ENCODE data around the gene SEMA6A.

SEMA6A gene

DNA sequence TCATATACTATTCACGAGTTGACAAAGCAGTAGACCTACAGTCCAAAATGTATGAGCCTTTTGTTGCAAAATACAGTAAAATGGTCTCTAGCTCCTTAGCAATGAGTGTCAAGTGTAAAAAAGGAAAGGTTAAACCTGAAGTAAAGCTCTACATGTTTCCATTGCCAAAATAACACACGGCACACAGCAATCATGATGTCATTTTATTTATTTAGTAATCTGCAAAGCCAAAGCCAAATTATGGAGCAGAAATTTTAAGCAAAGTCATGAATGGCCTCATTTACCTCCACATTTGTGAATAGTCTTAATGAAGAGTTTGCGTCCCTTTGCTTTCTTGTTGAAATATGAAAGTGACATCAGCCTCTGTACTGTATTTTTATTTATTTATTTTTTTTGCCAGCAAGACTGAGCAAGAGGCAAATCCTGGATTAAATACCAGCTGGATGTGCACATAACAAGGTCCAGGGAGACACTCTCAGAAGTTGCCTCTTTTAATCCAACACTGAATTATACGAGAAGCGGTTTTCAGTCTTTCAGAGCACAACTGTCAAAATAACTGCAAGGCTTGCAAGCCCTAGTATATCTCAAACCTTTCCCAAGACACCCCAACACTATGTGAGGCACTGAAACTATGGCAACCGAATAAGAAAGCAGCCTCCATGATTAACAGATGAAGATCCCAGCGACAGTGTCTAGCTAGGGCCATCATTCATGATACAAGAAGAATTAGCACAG, 9.7 kb downstream of the SEMA6A start:
- H3K27ac ChIP-seq (ENCODE audit: low read length, poor library complexity, severe bottlenecking): no peak overlapping the region
- H2BK15ac ChIP-seq (ENCODE audit: low read depth, poor library complexity, severe bottlenecking): no peak overlapping the region
- peaks cover 0 to 10% of the 10 kb centered on the region in 2 experiments for H3K27me3 ChIP-seq (ENCODE audit: control insufficient read depth in 1 of 2, insufficient read depth in 1 of 2, low read length in 2 of 2)
- DNase-seq: no peak
- H2AFZ ChIP-seq (ENCODE audit: low read depth, low read length): no peak overlapping the region
- no peak overlapping the region for H3K4ac ChIP-seq (ENCODE audit: low read depth in 1 of 2, low read length in 2 of 2)
- no peak overlapping the region for H2BK5ac ChIP-seq (ENCODE audit: low read depth, low read length, poor library complexity, severe bottlenecking)
- no peak overlapping the region for H3K4me2 ChIP-seq (ENCODE audit: low read length, poor library complexity, severe bottlenecking)
- no peak overlapping the region for H2AK5ac ChIP-seq (ENCODE audit: low read length, severe bottlenecking)
- peaks cover 19% of the 10 kb centered on the region for H3K79me1 ChIP-seq (replicated peaks; ENCODE audit: low read length, poor library complexity, severe bottlenecking)
- no peak overlapping the region for H3K4me3 ChIP-seq (ENCODE audit: insufficient read depth in 1 of 2, low read depth in 1 of 2, low read length in 2 of 2)
- no peaks in the 10 kb centered on the region for H3K4me1 ChIP-seq (ENCODE audit: control insufficient read depth, insufficient read depth, low read depth, low read length)
- no peak overlapping the region for H2BK12ac ChIP-seq (ENCODE audit: low read length in 2 of 2)
- no peak overlapping the region for H3K9ac ChIP-seq (ENCODE audit: low read length)
- H4K8ac ChIP-seq (ENCODE audit: low read length): no peak overlapping the region
- no peak overlapping the region for H2BK120ac ChIP-seq (ENCODE audit: low read depth, low read length)
- H3K14ac ChIP-seq (ENCODE audit: low read length in 2 of 2): no peak overlapping the region
- no peak overlapping the region for H4K91ac ChIP-seq (ENCODE audit: low read length)
- peaks cover 0 to 3% of the 10 kb centered on the region in 2 experiments for H3K36me3 ChIP-seq (ENCODE audit: control insufficient read depth in 1 of 2, insufficient read depth in 2 of 2, low read depth in 1 of 2, low read length in 2 of 2)
- 87% methylated on average over 5 of the region's 7 CpGs for WGBS
- H3K23ac ChIP-seq (ENCODE audit: low read length in 2 of 2): no peak overlapping the region
- H3K9me3 ChIP-seq (ENCODE audit: control insufficient read depth, low read length): no peaks in the 10 kb centered on the region
- H3K18ac ChIP-seq (ENCODE audit: low read depth in 1 of 2, low read length in 2 of 2): no peak overlapping the region

GRCh38 chr5:116564312-116564711, 10.3 kb downstream of the SEMA6A start:
- H3K14ac ChIP-seq (ENCODE audit: low read length in 2 of 2): no peak overlapping the region
- no peaks in the 10 kb centered on the region for H3K4me1 ChIP-seq (ENCODE audit: control insufficient read depth, insufficient read depth, low read depth, low read length)
- H2AFZ ChIP-seq (ENCODE audit: low read depth, low read length): no peak overlapping the region
- no peak overlapping the region for H3K4me3 ChIP-seq (ENCODE audit: insufficient read depth in 1 of 2, low read depth in 1 of 2, low read length in 2 of 2)
- peaks cover 21% of the 10 kb centered on the region for H3K79me1 ChIP-seq (replicated peaks; ENCODE audit: low read length, poor library complexity, severe bottlenecking)
- no peak overlapping the region for H2BK15ac ChIP-seq (ENCODE audit: low read depth, poor library complexity, severe bottlenecking)
- no peak overlapping the region for H2BK12ac ChIP-seq (ENCODE audit: low read length in 2 of 2)
- no peak overlapping the region for H4K91ac ChIP-seq (ENCODE audit: low read length)
- H3K4me2 ChIP-seq (ENCODE audit: low read length, poor library complexity, severe bottlenecking): no peak overlapping the region
- DNase-seq: no peak
- no peak overlapping the region for H3K23ac ChIP-seq (ENCODE audit: low read length in 2 of 2)
- 88% methylated on average over 3 of the region's 3 CpGs for WGBS
- H2BK5ac ChIP-seq (ENCODE audit: low read depth, low read length, poor library complexity, severe bottlenecking): no peak overlapping the region
- peaks cover 0 to 3% of the 10 kb centered on the region in 2 experiments for H3K36me3 ChIP-seq (ENCODE audit: control insufficient read depth in 1 of 2, insufficient read depth in 2 of 2, low read depth in 1 of 2, low read length in 2 of 2)
- no peak overlapping the region for H3K9ac ChIP-seq (ENCODE audit: low read length)
- no peak overlapping the region for H3K4ac ChIP-seq (ENCODE audit: low read depth in 1 of 2, low read length in 2 of 2)
- H2AK5ac ChIP-seq (ENCODE audit: low read length, severe bottlenecking): no peak overlapping the region
- no peak overlapping the region for H3K18ac ChIP-seq (ENCODE audit: low read depth in 1 of 2, low read length in 2 of 2)
- H3K27ac ChIP-seq (ENCODE audit: low read length, poor library complexity, severe bottlenecking): no peak overlapping the region
- no peak overlapping the region for H2BK120ac ChIP-seq (ENCODE audit: low read depth, low read length)
- peaks cover 0 to 4% of the 10 kb centered on the region in 2 experiments for H3K27me3 ChIP-seq (ENCODE audit: control insufficient read depth in 1 of 2, insufficient read depth in 1 of 2, low read length in 2 of 2)
- no peak overlapping the region for H4K8ac ChIP-seq (ENCODE audit: low read length)
- no peaks in the 10 kb centered on the region for H3K9me3 ChIP-seq (ENCODE audit: control insufficient read depth, low read length)

- H3K27ac ChIP-seq (ENCODE audit: low read length, poor library complexity, severe bottlenecking): no peak overlapping the region
- no peak overlapping the region for H3K9ac ChIP-seq (ENCODE audit: low read length)
- no peak overlapping the region for H3K4ac ChIP-seq (ENCODE audit: low read depth in 1 of 2, low read length in 2 of 2)
Measured at GRCh38 chr5:116563736-116564308, 10.8 kb downstream of the SEMA6A start.

GRCh38 chr5:116562669-116563068, 12.0 kb downstream of the SEMA6A start:
- Histone ChIP-seq H3K18ac (ENCODE audit: low read depth in 1 of 2, low read length in 2 of 2) (no peak overlapping the region), H2BK120ac (ENCODE audit: low read depth, low read length) (no peak overlapping the region), H3K9ac (ENCODE audit: low read length) (no peak overlapping the region), H3K27ac (ENCODE audit: low read length, poor library complexity, severe bottlenecking) (no peak overlapping the region), H4K8ac (ENCODE audit: low read length) (no peak overlapping the region), H3K36me3 (ENCODE audit: control insufficient read depth in 1 of 2, insufficient read depth in 2 of 2, low read depth in 1 of 2, low read length in 2 of 2) (peaks cover 0 to 3% of the 10 kb centered on the region in 2 experiments), H3K4me3 (ENCODE audit: insufficient read depth in 1 of 2, low read depth in 1 of 2, low read length in 2 of 2) (no peak overlapping the region), H2AFZ (ENCODE audit: low read depth, low read length) (no peak overlapping the region), H2BK12ac (ENCODE audit: low read length in 2 of 2) (no peak overlapping the region), H3K23ac (ENCODE audit: low read length in 2 of 2) (no peak overlapping the region), H3K4me2 (ENCODE audit: low read length, poor library complexity, severe bottlenecking) (no peak overlapping the region), H4K91ac (ENCODE audit: low read length) (no peak overlapping the region), H3K4ac (ENCODE audit: low read depth in 1 of 2, low read length in 2 of 2) (no peak overlapping the region), H3K79me1 (replicated peaks; ENCODE audit: low read length, poor library complexity, severe bottlenecking) (peaks cover 20% of the 10 kb centered on the region), H3K4me1 (ENCODE audit: control insufficient read depth, insufficient read depth, low read depth, low read length) (no peaks in the 10 kb centered on the region), H2AK5ac (ENCODE audit: low read length, severe bottlenecking) (no peak overlapping the region), H3K9me3 (ENCODE audit: control insufficient read depth, low read length) (no peaks in the 10 kb centered on the region), H2BK15ac (ENCODE audit: low read depth, poor library complexity, severe bottlenecking) (no peak overlapping the region), H3K27me3 (ENCODE audit: control insufficient read depth in 1 of 2, insufficient read depth in 1 of 2, low read length in 2 of 2) (no peaks in the 10 kb centered on the region), H3K14ac (ENCODE audit: low read length in 2 of 2) (no peak overlapping the region), H2BK5ac (ENCODE audit: low read depth, low read length, poor library complexity, severe bottlenecking) (no peak overlapping the region)
- 93% methylated on average over 11 of the region's 11 CpGs for WGBS
- no peak for DNase-seq

More at GRCh38 chr5:116563736-116564308, 10.8 kb downstream of the SEMA6A start:
- Histone ChIP-seq H4K8ac (ENCODE audit: low read length) (no peak overlapping the region), H2BK5ac (ENCODE audit: low read depth, low read length, poor library complexity, severe bottlenecking) (no peak overlapping the region), H2BK15ac (ENCODE audit: low read depth, poor library complexity, severe bottlenecking) (no peak overlapping the region), H4K91ac (ENCODE audit: low read length) (no peak overlapping the region), H2AFZ (ENCODE audit: low read depth, low read length) (no peak overlapping the region), H3K4me3 (ENCODE audit: insufficient read depth in 1 of 2, low read depth in 1 of 2, low read length in 2 of 2) (no peak overlapping the region), H2BK12ac (ENCODE audit: low read length in 2 of 2) (no peak overlapping the region), H3K23ac (ENCODE audit: low read length in 2 of 2) (no peak overlapping the region), H3K4me1 (ENCODE audit: control insufficient read depth, insufficient read depth, low read depth, low read length) (no peaks in the 10 kb centered on the region), H3K36me3 (ENCODE audit: control insufficient read depth in 1 of 2, insufficient read depth in 2 of 2, low read depth in 1 of 2, low read length in 2 of 2) (peaks cover 0 to 3% of the 10 kb centered on the region in 2 experiments), H3K27me3 (ENCODE audit: control insufficient read depth in 1 of 2, insufficient read depth in 1 of 2, low read length in 2 of 2) (no peaks in the 10 kb centered on the region), H2BK120ac (ENCODE audit: low read depth, low read length) (no peak overlapping the region), H3K18ac (ENCODE audit: low read depth in 1 of 2, low read length in 2 of 2) (no peak overlapping the region), H3K4me2 (ENCODE audit: low read length, poor library complexity, severe bottlenecking) (no peak overlapping the region), H3K79me1 (replicated peaks; ENCODE audit: low read length, poor library complexity, severe bottlenecking) (peaks cover 23% of the 10 kb centered on the region), H3K9me3 (ENCODE audit: control insufficient read depth, low read length) (no peaks in the 10 kb centered on the region), H2AK5ac (ENCODE audit: low read length, severe bottlenecking) (no peak overlapping the region), H3K14ac (ENCODE audit: low read length in 2 of 2) (no peak overlapping the region)
- WGBS: 90% methylated on average over 2 of the region's 6 CpGs
- DNase-seq: no peak
